Hepatocyte (in vitro differentiated cells): ENCODE results near the gene KCNK3.

Source experiments
- CTCF ChIP-seq: fragments of 200-600 bp; sonication (generic); IDR thresholded peaks from 2 replicates; pipeline ENCODE4 v1.5.1; 2016; ENCODE audit warnings: antibody characterized with exemption, mild to moderate bottlenecking; ENCODE audit not compliant: poor library complexity
- EZH2phosphoT487 ChIP-seq: fragments of 200-600 bp; sonication (generic); IDR thresholded peaks from one replicate; pipeline ENCODE4 v1.6.1; 2018; ENCODE audit warnings: antibody characterized with exemption, mild to moderate bottlenecking, low read depth, moderate library complexity; ENCODE audit not compliant: unreplicated experiment, severe bottlenecking

- no peak for TF ChIP-seq CTCF
- TF ChIP-seq EZH2phosphoT487 = no peak
Observed at GRCh38 chr2:26738481-26738880, 46.0 kb downstream of the KCNK3 start.
